ENCODE results near the gene ARID2.

Gene ARID2

GRCh38 chr12:45688183-45688582 is 41.3 kb upstream of the ARID2 start:
- no peak for TF ChIP-seq CTCF (IDR thresholded peaks at IDR 0.05; ENCODE audit: low read depth, low read length, missing control alignments)
- no peak overlapping the region for H3K4me3 ChIP-seq (ENCODE audit: low read depth, low read length)
- in situ Hi-C loops (cut with HindIII; ENCODE audit: low sequenced_read_pairs), result no loop called here
- no peak for DNase-seq (ENCODE audit: low read depth)

DNA sequence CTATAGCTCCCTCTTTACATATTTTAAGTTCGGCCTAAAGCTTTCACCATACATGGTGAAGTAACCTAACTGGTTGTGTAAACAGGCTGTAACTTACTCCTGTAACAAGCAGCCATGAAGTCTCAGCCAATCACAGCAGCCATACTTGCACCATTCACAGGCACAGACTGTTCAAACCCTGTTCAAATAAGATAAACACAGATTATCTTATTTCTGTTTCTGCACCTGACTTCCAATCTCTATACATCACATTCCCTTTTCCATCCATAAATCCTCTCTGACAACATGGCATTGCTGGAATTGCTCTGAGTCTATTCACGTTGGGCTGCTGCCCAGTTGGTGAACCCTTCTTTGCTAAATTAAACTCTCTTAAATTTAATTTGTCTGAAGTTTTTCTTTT is 34.5 kb upstream of the ARID2 start:
- DNase-seq (ENCODE audit: low read depth), result no peak
- in situ Hi-C loops (cut with HindIII; ENCODE audit: low sequenced_read_pairs), result no loop called here
- no peak for TF ChIP-seq CTCF (IDR thresholded peaks at IDR 0.05; ENCODE audit: low read depth, low read length, missing control alignments)
- no peak overlapping the region for H3K4me3 ChIP-seq (ENCODE audit: low read depth, low read length)

DNA sequence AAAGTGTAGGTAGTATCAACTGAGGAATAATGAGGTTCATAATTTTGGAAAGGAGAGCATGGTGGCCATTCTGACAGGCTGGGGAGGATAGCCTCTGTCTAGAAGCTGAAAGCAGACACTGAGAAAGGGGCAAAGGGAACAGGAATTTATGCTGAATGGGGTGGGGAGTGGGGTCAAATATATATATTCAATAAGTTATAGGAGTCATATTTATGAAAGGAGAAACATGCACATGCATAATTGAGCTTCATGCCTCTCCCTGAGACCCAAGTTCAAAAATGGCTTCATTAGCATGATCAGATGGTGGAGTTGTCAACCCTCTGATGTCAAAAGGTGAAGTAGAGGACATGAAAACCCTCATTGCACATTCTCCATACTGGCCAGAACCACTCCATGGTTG is 33.9 kb upstream of the ARID2 start:
- no peak for DNase-seq (ENCODE audit: low read depth)
- no peak for TF ChIP-seq CTCF (IDR thresholded peaks at IDR 0.05; ENCODE audit: low read depth, low read length, missing control alignments)
- H3K4me3 ChIP-seq (ENCODE audit: low read depth, low read length), result no peak overlapping the region
- in situ Hi-C loops (cut with HindIII; ENCODE audit: low sequenced_read_pairs), result no loop called here

GRCh38 chr12:45696049-45696448 is 33.5 kb upstream of the ARID2 start:
- TF ChIP-seq CTCF (IDR thresholded peaks at IDR 0.05; ENCODE audit: low read depth, low read length, missing control alignments), result no peak
- in situ Hi-C loops (cut with HindIII; ENCODE audit: low sequenced_read_pairs), result no loop called here
- no peak for DNase-seq (ENCODE audit: low read depth)
- H3K4me3 ChIP-seq (ENCODE audit: low read depth, low read length), result no peak overlapping the region

- TF ChIP-seq CTCF (IDR thresholded peaks at IDR 0.05; ENCODE audit: low read depth, low read length, missing control alignments), result no peak
- no peak overlapping the region for H3K4me3 ChIP-seq (ENCODE audit: low read depth, low read length)
- no peak for DNase-seq (ENCODE audit: low read depth)
- in situ Hi-C loops (cut with HindIII; ENCODE audit: low sequenced_read_pairs), result no loop called here
Measured at GRCh38 chr12:45697371-45697770, 32.1 kb upstream of the ARID2 start.

DNA sequence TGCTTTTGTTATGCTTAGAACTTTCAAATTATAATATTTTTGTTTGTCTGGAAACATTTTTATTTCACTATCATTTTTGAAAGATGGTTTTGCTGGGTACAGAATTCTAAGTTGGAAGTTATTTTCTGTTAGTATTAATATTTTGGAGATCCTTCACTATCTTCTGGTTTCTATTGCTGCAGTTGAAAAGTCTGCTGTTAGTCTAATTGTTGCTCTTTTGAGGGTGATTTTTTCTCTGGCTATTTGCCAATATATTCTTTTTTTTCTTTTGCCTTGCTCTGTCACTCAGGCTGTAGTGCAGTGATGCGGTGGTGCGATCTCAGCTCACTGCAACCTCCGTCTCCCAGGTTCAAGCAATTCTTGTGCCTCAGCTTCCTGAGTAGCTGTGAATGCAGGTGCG is 28.2 kb upstream of the ARID2 start:
- no peak overlapping the region for H3K4me3 ChIP-seq (ENCODE audit: low read depth, low read length)
- DNase-seq (ENCODE audit: low read depth), result no peak
- no peak for TF ChIP-seq CTCF (IDR thresholded peaks at IDR 0.05; ENCODE audit: low read depth, low read length, missing control alignments)
- in situ Hi-C loops (cut with HindIII; ENCODE audit: low sequenced_read_pairs), result no loop called here

GRCh38 chr12:45703942-45704341 is 25.6 kb upstream of the ARID2 start:
- H3K4me3 ChIP-seq (ENCODE audit: low read depth, low read length), result no peak overlapping the region
- in situ Hi-C loops (cut with HindIII; ENCODE audit: low sequenced_read_pairs), result no loop called here

More at GRCh38 chr12:45703942-45704341, 25.6 kb upstream of the ARID2 start:
- TF ChIP-seq CTCF (IDR thresholded peaks at IDR 0.05; ENCODE audit: low read depth, low read length, missing control alignments), result no peak
- DNase-seq (ENCODE audit: low read depth), result no peak

Data from astrocyte of the cerebellum (primary cell).